Measurements from ENCODE around the gene PLXNA4. TPM values are rescaled to one million over a fixed set of nuclear protein-coding genes. Genes with fewer than 3 reads are reported as not detected.

The PLXNA4 gene
- total and polyA plus RNA-seq, 2 experiments from 2014 or later, result 0.08 to 0.80 TPM

GRCh38 chr7:132256721-132257212, 319.5 kb downstream of the PLXNA4 start (continued):
- TF ChIP-seq ZNF462 (CRISPR knock-in tag; IDR thresholded peaks at IDR 0.05) (no peak), EZH2 (IDR thresholded peaks at IDR 0.05; ENCODE audit: low read depth, unreplicated experiment) (no peak), NANOG (IDR thresholded peaks at IDR 0.05; ENCODE audit: borderline replicate concordance) (no peak), JUNB (IDR thresholded peaks at IDR 0.05; ENCODE audit: unreplicated experiment) (no peak), POLR2AphosphoS5 (IDR thresholded peaks at IDR 0.05; ENCODE audit: low read depth) (no peak), ZNF331 (CRISPR knock-in tag; IDR thresholded peaks at IDR 0.05; ENCODE audit: low read depth) (no peak), EZH2phosphoT487 (IDR thresholded peaks at IDR 0.05; ENCODE audit: unreplicated experiment) (no peak), STAT1 (IDR thresholded peaks at IDR 0.05; ENCODE audit: unreplicated experiment) (no peak)

GRCh38 chr7:132255898-132256297, 320.4 kb downstream of the PLXNA4 start:
- Mint-ChIP-seq H3K27ac (no peak overlapping the region), H3K4me3 (no peak overlapping the region), H3K27me3 (ENCODE audit: insufficient read depth, low read depth, poor library complexity) (peaks cover 2% of the 10 kb centered on the region), H3K36me3 (ENCODE audit: low read depth) (no peaks in the 10 kb centered on the region), H3K9me3 (no peaks in the 10 kb centered on the region), H3K4me1 (peaks cover 11% of the 10 kb centered on the region)
- H2AFZ ChIP-seq, result peak overlapping the region; percentile 10; the same call in 1 of the 2 replicates
- no peaks in the 10 kb centered on the region for H3K27me3 ChIP-seq (ENCODE audit: insufficient read depth)
- H3K4me2 ChIP-seq, result no peak overlapping the region
- DNase-seq (ENCODE audit: low spot score) (no peak), ATAC-seq (no peak)
- no peaks in the 10 kb centered on the region for H3K79me2 ChIP-seq (replicated peaks; ENCODE audit: insufficient read depth)
- H4K20me1 ChIP-seq (replicated peaks; ENCODE audit: insufficient read depth), result no peaks in the 10 kb centered on the region; the same call in 1 of the 2 replicates
- no peaks in the 10 kb centered on the region for H3F3A ChIP-seq (replicated peaks; ENCODE audit: low read depth)
- H3K27ac ChIP-seq (ENCODE audit: low read depth), result no peak overlapping the region
- H3K4me1 ChIP-seq (ENCODE audit: insufficient read depth), result peaks cover 6% of the 10 kb centered on the region
- H3K9me2 ChIP-seq (ENCODE audit: insufficient read depth), result no peaks in the 10 kb centered on the region
- no peaks in the 10 kb centered on the region for H3K36me3 ChIP-seq (ENCODE audit: insufficient read depth)
- no peak overlapping the region for H3K4me3 ChIP-seq
- no peak for TF ChIP-seq JUNB (IDR thresholded peaks at IDR 0.05; ENCODE audit: unreplicated experiment)
- TF ChIP-seq STAT1 (IDR thresholded peaks at IDR 0.05; ENCODE audit: unreplicated experiment), result no peak
- TF ChIP-seq EZH2 (IDR thresholded peaks at IDR 0.05; ENCODE audit: low read depth, unreplicated experiment), result no peak
- TF ChIP-seq ZNF331 (CRISPR knock-in tag; IDR thresholded peaks at IDR 0.05; ENCODE audit: low read depth), result no peak
- TF ChIP-seq ZNF114 (CRISPR knock-in tag; IDR thresholded peaks at IDR 0.05), result no peak
- TF ChIP-seq POLR2AphosphoS5 (IDR thresholded peaks at IDR 0.05; ENCODE audit: low read depth), result no peak
- no peak for TF ChIP-seq ZNF462 (CRISPR knock-in tag; IDR thresholded peaks at IDR 0.05)

All from GM23338 (cell line).